ENCODE results near the gene CDH23.

DNA sequence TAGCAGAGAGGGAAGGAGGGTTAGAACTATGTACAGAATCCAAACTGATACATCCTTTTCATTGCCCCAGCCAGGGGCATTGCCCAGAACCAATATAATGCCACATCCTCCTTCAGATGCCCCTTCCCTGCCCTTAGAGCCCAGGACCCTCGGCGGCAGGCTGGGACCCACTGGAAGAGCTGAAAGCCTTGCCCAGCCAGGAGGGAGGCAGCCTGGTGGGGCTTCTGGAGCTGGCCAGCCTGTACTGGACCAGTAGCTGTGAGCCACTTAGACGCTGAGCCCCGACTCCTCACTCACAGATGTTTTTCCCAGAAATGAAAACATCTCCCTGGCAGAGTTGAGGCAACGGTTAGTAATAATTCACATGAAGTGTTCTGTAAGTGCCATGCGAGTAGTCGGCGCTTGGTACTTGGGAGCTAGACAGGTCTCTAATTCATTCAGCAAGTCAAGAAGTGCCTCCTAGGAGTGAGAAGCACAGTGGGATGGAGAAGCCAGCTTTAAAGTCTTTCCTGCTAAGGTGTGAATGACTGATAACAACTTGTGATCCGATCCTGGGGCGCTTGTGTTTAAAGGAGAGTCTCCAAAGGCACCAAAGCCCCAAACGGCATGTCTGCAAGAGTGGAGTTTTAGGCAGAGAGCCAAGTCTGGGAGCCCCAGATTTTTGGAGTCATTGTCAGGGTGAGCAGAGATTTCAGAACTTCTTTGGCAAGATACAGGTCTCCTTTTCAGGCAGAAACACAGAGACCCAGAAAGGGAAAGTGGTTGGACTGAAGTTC lies 366.8 kb downstream of the CDH23 start:
- TF ChIP-seq YY1 (IDR thresholded peaks at IDR 0.05; ENCODE audit: insufficient read depth, insufficient read length) (no peak), ZNF274 (IDR thresholded peaks at IDR 0.05; ENCODE audit: low read depth, low read length) (no peak), SUZ12 (IDR thresholded peaks at IDR 0.05; ENCODE audit: extremely low read depth, insufficient read depth, insufficient read length) (no peak)

Data from NT2/D1 (cell line).